Measurements from ENCODE around the gene WFIKKN2. TPM values are rescaled to one million over a fixed set of nuclear protein-coding genes. Genes with fewer than 3 reads are reported as not detected.
A peak's percentile ranks its signal among the peaks of the same experiment; 100 is the strongest.

The WFIKKN2 gene
- total and polyA plus RNA-seq, 7 donors, result 0.09 to 3.4 (median 0.32) TPM

GRCh38 chr17:50847566-50847965 is 12.2 kb downstream of the WFIKKN2 start:
- Histone ChIP-seq H3K36me3 (ENCODE audit: insufficient read depth in 1 of 2, low read depth in 1 of 2) (no peaks in the 10 kb centered on the region), H3K4me3 (no peak overlapping the region), H3K27ac (peak overlapping the region; percentile 95), H3K27me3 (ENCODE audit: insufficient read depth in 3 of 3, low read length in 2 of 3) (no peaks in the 10 kb centered on the region), H3K9me3 (no peaks in the 10 kb centered on the region), H3K4me1 (peaks cover 60% of the 10 kb centered on the region)
- intact Hi-C loops (cut with DNase I), result no loop called here
- DNase-seq (no peak), ATAC-seq (no peak)
- WGBS, 3 donors, result 83 to 90% (median 87%) methylated on average over 4 of the region's 4 CpGs
- TF ChIP-seq CTCF (IDR thresholded peaks at IDR 0.05), result no peak

- peak overlapping the region; percentile 95 for H3K27ac ChIP-seq
- no peaks in the 10 kb centered on the region for H3K27me3 ChIP-seq (ENCODE audit: insufficient read depth in 3 of 3, low read length in 2 of 3)
- H3K36me3 ChIP-seq (ENCODE audit: insufficient read depth in 1 of 2, low read depth in 1 of 2), result no peaks in the 10 kb centered on the region
- H3K4me3 ChIP-seq, result no peak overlapping the region
- H3K4me1 ChIP-seq, result peaks cover 64% of the 10 kb centered on the region
- 44 to 66% (median 54%) methylated on average over 3 of the region's 3 CpGs for WGBS, 3 donors
- peak; percentile 31 to 38 (median 34) for ATAC-seq
- intact Hi-C loops (cut with DNase I), result no loop called here
- no peaks in the 10 kb centered on the region for H3K9me3 ChIP-seq
- DNase-seq, result no peak
- peak; percentile 39 for TF ChIP-seq CTCF (IDR thresholded peaks at IDR 0.05)
These were observed 12.7 kb downstream of the WFIKKN2 start for GRCh38 chr17:50848039-50848438.

- no peak overlapping the region for H3K4me3 ChIP-seq
- H3K27me3 ChIP-seq (ENCODE audit: insufficient read depth in 3 of 3, low read length in 2 of 3), result no peaks in the 10 kb centered on the region
- H3K27ac ChIP-seq, result peak overlapping the region; percentile 95
- TF ChIP-seq CTCF (IDR thresholded peaks at IDR 0.05), result no peak
- no peak for ATAC-seq
- 56 to 69% (median 69%) methylated on average over 2 of the region's 2 CpGs for WGBS, 3 donors
- no peaks in the 10 kb centered on the region for H3K9me3 ChIP-seq
- intact Hi-C loops (cut with DNase I), result no loop called here
- peaks cover 64% of the 10 kb centered on the region for H3K4me1 ChIP-seq
- DNase-seq, result no peak
- no peaks in the 10 kb centered on the region for H3K36me3 ChIP-seq (ENCODE audit: insufficient read depth in 1 of 2, low read depth in 1 of 2)
These were observed 13.3 kb downstream of the WFIKKN2 start for GRCh38 chr17:50848711-50849110.

GRCh38 chr17:50850640-50851039 is 15.3 kb downstream of the WFIKKN2 start:
- 61 to 73% (median 63%) methylated on average over 7 of the region's 7 CpGs for WGBS, 3 donors
- Histone ChIP-seq H3K4me1 (peaks cover 61% of the 10 kb centered on the region), H3K27ac (peak overlapping the region; percentile 95)

More at GRCh38 chr17:50850640-50851039, 15.3 kb downstream of the WFIKKN2 start:
- Histone ChIP-seq H3K27me3 (ENCODE audit: insufficient read depth in 3 of 3, low read length in 2 of 3) (no peaks in the 10 kb centered on the region), H3K4me3 (no peak overlapping the region), H3K36me3 (ENCODE audit: insufficient read depth in 1 of 2, low read depth in 1 of 2) (no peaks in the 10 kb centered on the region), H3K9me3 (no peaks in the 10 kb centered on the region)
- intact Hi-C loops (cut with DNase I), result loop anchor here in 1 of 2 donors (1.0 kb wide), 1 partner anchor 105 kb away; no protein-coding TSS in a partner anchor
- DNase-seq (no peak), ATAC-seq (no peak)
- TF ChIP-seq CTCF (IDR thresholded peaks at IDR 0.05), result no peak

All from psoas muscle (tissue), 8 donors.